Gastrocnemius medialis (tissue), 4 donors: ENCODE data around the gene ABCF2. TPM values are rescaled to one million over a fixed set of nuclear protein-coding genes. Genes with fewer than 3 reads are reported as not detected.

Experiments
- ATAC-seq, 2 donors: fragments of 150-250 bp; one replicate each; pipeline ENCODE4 v1.9.1; 2016
- DNase-seq, 2 donors: peaks; one replicate each; pipeline ENCODE4 v3.0.0-alpha.2; 2019
- H3K27ac ChIP-seq, 4 donors: fragments of 200-600 bp; sonication (generic); 1 replicate in 1 of 4; 2 replicates in 3 of 4; pipeline ENCODE4 v1.5.1; 2016 to 2018; ENCODE audit warnings: mild to moderate bottlenecking in 2 of 4, moderate library complexity in 1 of 4
- H3K27me3 ChIP-seq, 3 donors: fragments of 200-600 bp; sonication (generic) in 2 of 3; 1 replicate in 1 of 3; 2 replicates in 2 of 3; pipeline versions ENCODE4 v1.5.1 to v1.6.0; 2016 to 2019; ENCODE audit warnings: mild to moderate bottlenecking in 1 of 3, moderate library complexity in 1 of 3
- H3K36me3 ChIP-seq, 2 donors: fragments of 200-600 bp; sonication (generic) in 1 of 2; one replicate each; pipeline ENCODE4 v1.5.1; 2017 to 2018
- H3K4me1 ChIP-seq, 2 donors: fragments of 200-600 bp; sonication (generic) in 1 of 2; one replicate each; pipeline ENCODE4 v1.5.1; 2016 to 2017; ENCODE audit warnings: mild to moderate bottlenecking in 2 of 2
- H3K4me3 ChIP-seq, 4 donors: fragments of 200-600 bp; sonication (generic) in 3 of 4; 1 replicate in 1 of 4; 2 replicates in 3 of 4; pipeline ENCODE4 v1.5.1; 2016 to 2019; ENCODE audit warnings: mild to moderate bottlenecking in 2 of 4
- H3K9me3 ChIP-seq, 3 donors: fragments of 200-600 bp; sonication (generic) in 2 of 3; 1 replicate in 1 of 3; 2 replicates in 2 of 3; pipeline ENCODE4 v1.5.1; 2016 to 2019
- POLR2A ChIP-seq, 2 donors: fragments of 450-650 bp; IDR thresholded peaks; one replicate each; pipeline ENCODE4 v1.6.1; 2017; ENCODE audit warnings: antibody characterized with exemption in 2 of 2, mild to moderate bottlenecking in 2 of 2, moderate library complexity in 2 of 2
- in situ Hi-C, 4 donors: fragments of 200-750 bp; cut with MboI; loops; one replicate each; pipeline versions ENCODE4 v1.15.0 to v1.8.0; 2017; ENCODE audit warnings: low sequenced_read_pairs in 4 of 4
- intact Hi-C: fragments of 100-400 bp; cut with DNase I; formaldehyde crosslinking; loops from one replicate; pipeline ENCODE4 v1.15.1; 2023; ENCODE audit warnings: low total_unique reads
- total RNA-seq, 4 donors: library from RNA; depleted of rRNA; stranded (reverse); fragments of >200 nt; gene quantifications; one replicate each; pipeline versions ENCODE4 v1.1.0 to v1.2.3, GENCODE V29; 2016
- TF ChIP-seq, protein P1 (sequence below), 5 experiments: fragments of 450-650 bp in 3 of 5; fragments of 200-600 bp in 2 of 5; sonication (generic) in 2 of 5; IDR thresholded peaks in 4 of 5; conservative IDR thresholded peaks in 1 of 5; 1 replicate in 4 of 5; 2 replicates in 1 of 5; pipeline ENCODE4 v1.5.1; 2016 to 2019; ENCODE audit warnings: antibody characterized with exemption in 5 of 5, mild to moderate bottlenecking in 3 of 5, moderate library complexity in 3 of 5

Gene ABCF2
- total RNA-seq, 4 donors from 2014 or later: 73.3 to 119 (median 96.3) TPM

DNA sequence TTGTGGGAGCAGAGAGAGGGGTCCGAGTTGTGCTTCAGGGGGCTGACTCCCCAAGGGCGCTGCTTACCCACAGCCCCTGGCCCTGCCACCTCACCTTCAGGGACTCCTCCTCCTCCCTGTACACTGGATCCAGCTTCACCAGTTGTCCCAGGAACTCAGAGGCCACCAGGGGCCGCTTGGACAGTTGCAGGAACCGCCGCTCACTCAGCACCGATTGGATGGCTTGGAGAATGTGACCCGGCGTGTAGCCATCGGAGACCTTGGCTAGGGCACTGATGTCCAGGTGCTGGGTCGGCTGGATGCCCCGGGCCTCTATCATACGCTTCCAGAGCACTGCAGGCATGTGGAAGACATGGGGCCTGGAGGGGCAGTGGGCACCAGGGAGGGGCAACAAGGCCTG is 35.5 kb downstream of the ABCF2 start:
- Histone ChIP-seq H3K9me3 (no peaks in the 10 kb centered on the region), H3K4me1 (peaks cover 11 to 20% of the 10 kb centered on the region in 2 donors), H3K27me3 (no peaks in the 10 kb centered on the region), H3K27ac (peak overlapping the region; percentile 46 to 74 (median 64)), H3K36me3 (no peaks in the 10 kb centered on the region), H3K4me3 (no peak overlapping the region)
- peak; percentile 67 to 84 for DNase-seq
- intact Hi-C loops: loop anchor here (10.0 kb wide), 1 partner anchor 113 kb away; no protein-coding TSS in a partner anchor
- TF ChIP-seq, protein P1, sequence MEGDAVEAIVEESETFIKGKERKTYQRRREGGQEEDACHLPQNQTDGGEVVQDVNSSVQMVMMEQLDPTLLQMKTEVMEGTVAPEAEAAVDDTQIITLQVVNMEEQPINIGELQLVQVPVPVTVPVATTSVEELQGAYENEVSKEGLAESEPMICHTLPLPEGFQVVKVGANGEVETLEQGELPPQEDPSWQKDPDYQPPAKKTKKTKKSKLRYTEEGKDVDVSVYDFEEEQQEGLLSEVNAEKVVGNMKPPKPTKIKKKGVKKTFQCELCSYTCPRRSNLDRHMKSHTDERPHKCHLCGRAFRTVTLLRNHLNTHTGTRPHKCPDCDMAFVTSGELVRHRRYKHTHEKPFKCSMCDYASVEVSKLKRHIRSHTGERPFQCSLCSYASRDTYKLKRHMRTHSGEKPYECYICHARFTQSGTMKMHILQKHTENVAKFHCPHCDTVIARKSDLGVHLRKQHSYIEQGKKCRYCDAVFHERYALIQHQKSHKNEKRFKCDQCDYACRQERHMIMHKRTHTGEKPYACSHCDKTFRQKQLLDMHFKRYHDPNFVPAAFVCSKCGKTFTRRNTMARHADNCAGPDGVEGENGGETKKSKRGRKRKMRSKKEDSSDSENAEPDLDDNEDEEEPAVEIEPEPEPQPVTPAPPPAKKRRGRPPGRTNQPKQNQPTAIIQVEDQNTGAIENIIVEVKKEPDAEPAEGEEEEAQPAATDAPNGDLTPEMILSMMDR (IDR thresholded peaks at IDR 0.05 in 4 of 5, conservative IDR thresholded peaks at IDR 0.05 in 1 of 5): peak in 4 of 5 experiments; percentile 6 to 43 (median 36)
- TF ChIP-seq POLR2A (IDR thresholded peaks at IDR 0.05): no peak
- in situ Hi-C loops: no loop called here
- peak; percentile 30 to 39 for ATAC-seq

DNA sequence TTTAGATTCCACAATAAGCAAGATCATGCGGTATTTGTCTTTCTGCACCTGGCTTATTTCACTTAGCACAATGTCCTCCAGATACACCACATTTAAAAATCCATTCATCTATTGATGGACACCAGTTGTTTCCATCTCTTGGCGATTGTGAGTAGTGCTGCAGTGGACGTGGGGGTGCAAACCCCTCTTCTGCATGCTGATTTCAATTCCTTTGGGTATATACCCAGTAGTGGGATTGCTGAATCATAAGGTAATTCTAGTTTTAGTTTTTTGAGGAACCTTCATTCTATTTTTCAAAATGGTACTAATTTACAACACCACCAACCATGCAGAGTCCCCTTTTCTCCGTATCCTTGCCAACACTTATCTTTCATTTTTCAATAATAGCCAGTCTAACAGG is 38.0 kb downstream of the ABCF2 start:
- intact Hi-C loops: loop anchor here (5.0 kb wide), 2 partner anchors 107 to 162 kb away; partner anchors contain the start of genes ABCB8, FASTK and TMUB1
- in situ Hi-C loops: no loop called here
- no peak for ATAC-seq
- H3K4me3 ChIP-seq: no peak overlapping the region
- peaks cover 26 to 37% of the 10 kb centered on the region in 2 donors for H3K4me1 ChIP-seq
- TF ChIP-seq, protein P1 (IDR thresholded peaks at IDR 0.05 in 4 of 5, conservative IDR thresholded peaks at IDR 0.05 in 1 of 5): no peak
- no peak for TF ChIP-seq POLR2A (IDR thresholded peaks at IDR 0.05)
- H3K9me3 ChIP-seq: no peaks in the 10 kb centered on the region
- H3K27me3 ChIP-seq: no peaks in the 10 kb centered on the region
- peak overlapping the region in 3 of 4 donors; percentile 91 to 100 (median 98) for H3K27ac ChIP-seq
- DNase-seq: no peak
- no peaks in the 10 kb centered on the region for H3K36me3 ChIP-seq

DNA sequence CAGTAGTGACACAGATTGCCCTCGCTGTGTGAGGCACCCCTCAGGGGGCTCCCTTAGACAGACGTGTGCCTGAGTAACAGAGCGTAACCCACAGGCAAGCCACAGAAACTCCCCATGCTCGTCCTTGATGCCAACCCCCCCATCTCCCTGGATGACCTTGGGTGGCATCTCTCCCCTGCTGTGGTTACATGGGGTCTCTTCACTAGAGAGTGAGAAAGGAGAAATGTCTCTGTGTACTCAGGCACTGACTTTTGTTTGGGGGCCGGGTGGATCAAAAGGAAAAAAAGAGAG is 38.8 kb downstream of the ABCF2 start:
- DNase-seq: no peak
- H3K4me3 ChIP-seq: peak overlapping the region in 1 of 4 donors; percentile 62
- in situ Hi-C loops: no loop called here

GRCh38 chr7:151187409-151188251 is 39.4 kb downstream of the ABCF2 start:
- H3K4me3 ChIP-seq: peak overlapping the region; percentile 57 to 62 (median 60)
- H3K27me3 ChIP-seq: no peaks in the 10 kb centered on the region
- no peaks in the 10 kb centered on the region for H3K9me3 ChIP-seq
- no peaks in the 10 kb centered on the region for H3K36me3 ChIP-seq
- peaks cover 30 to 37% of the 10 kb centered on the region in 2 donors for H3K4me1 ChIP-seq
- no peak for TF ChIP-seq POLR2A (IDR thresholded peaks at IDR 0.05)
- TF ChIP-seq, protein P1 (IDR thresholded peaks at IDR 0.05 in 4 of 5, conservative IDR thresholded peaks at IDR 0.05 in 1 of 5): no peak
- peak; percentile 83 to 93 for DNase-seq
- ATAC-seq: peak; percentile 75 to 81
- H3K27ac ChIP-seq: peak overlapping the region; percentile 91 to 100 (median 99)
- in situ Hi-C loops: no loop called here
- intact Hi-C loops: loop anchor here (2.0 to 5.0 kb wide), 3 partner anchors 39 to 160 kb away; partner anchors contain the start of genes ABCB8, ABCF2, FASTK and TMUB1

More for the DNA sequence above, 38.8 kb downstream of the ABCF2 start:
- H3K36me3 ChIP-seq: no peaks in the 10 kb centered on the region
- no peak for ATAC-seq
- H3K27me3 ChIP-seq: no peaks in the 10 kb centered on the region
- H3K27ac ChIP-seq: peak overlapping the region; percentile 91 to 100 (median 99)
- H3K9me3 ChIP-seq: no peaks in the 10 kb centered on the region
- TF ChIP-seq, protein P1 (IDR thresholded peaks at IDR 0.05 in 4 of 5, conservative IDR thresholded peaks at IDR 0.05 in 1 of 5): no peak
- no peak for TF ChIP-seq POLR2A (IDR thresholded peaks at IDR 0.05)
- H3K4me1 ChIP-seq: peaks cover 26 to 37% of the 10 kb centered on the region in 2 donors
- intact Hi-C loops: loop anchor here (5.0 kb wide), 2 partner anchors 106 to 161 kb away; partner anchors contain the start of genes ABCB8, FASTK and TMUB1
